ENCODE data around the gene DOCK1.
A peak's percentile ranks its signal among the peaks of the same experiment; 100 is the strongest.

DOCK1 gene

DNA sequence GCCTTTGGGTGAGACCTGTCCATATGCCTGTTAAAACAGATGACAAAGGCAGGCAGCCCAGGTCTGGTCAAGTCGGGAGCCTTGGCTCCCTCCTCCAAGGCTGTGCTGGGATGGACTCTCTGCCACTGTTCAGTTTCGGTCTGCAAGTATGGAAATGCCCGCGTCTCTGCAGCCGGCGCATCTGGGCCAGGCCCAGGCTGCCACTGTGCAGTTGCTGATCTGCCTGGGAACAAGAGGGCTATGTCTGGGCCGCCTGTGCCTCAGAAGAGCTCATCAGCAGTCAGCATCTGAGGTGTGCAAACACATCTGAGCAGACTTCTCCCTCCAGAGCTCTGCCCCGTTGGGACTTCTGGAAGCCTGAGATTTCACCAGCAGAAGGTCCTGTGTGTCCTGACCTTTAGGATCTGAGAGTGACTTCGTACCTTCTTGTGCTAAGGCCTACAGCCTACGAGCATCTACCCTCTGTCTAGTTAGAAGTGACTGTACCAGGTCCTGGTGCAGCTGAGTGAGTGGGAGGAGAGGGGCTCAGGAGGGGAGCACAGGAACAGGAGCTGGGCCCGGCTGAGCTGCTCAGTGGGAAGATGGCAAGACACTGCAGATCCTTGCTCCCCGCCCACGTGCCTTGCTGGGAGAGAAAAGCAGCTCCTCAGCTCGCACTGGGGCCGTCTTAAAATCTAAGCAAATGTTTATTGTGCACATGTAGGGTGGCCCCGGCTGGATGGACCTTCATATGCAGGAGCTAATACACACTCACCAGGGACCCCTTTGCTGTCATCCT is 50.9 kb downstream of the DOCK1 start:
- no peak for DNase-seq

- no peak for DNase-seq
These were observed 51.5 kb downstream of the DOCK1 start for GRCh38 chr10:126956712-126957108.

DNA sequence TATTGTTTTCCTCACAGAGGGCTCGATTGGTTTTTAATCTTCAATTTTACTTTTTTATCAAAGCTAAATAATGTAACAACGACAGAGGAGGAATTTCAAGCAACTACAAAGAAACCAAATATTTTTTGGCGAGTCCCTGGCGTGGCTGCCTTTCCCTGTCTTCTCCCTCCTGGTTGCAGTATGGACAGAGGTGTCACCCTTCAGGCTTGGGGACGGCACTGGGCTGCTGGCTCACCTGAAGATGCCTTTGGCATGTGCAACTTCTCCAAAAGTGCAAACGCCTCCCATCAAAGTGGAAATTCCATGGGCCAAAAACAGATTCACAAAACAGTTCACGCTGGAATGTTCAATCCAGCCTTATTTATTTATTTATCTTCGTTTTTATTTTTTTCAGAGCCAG is 51.9 kb downstream of the DOCK1 start:
- DNase-seq = no peak

DNA sequence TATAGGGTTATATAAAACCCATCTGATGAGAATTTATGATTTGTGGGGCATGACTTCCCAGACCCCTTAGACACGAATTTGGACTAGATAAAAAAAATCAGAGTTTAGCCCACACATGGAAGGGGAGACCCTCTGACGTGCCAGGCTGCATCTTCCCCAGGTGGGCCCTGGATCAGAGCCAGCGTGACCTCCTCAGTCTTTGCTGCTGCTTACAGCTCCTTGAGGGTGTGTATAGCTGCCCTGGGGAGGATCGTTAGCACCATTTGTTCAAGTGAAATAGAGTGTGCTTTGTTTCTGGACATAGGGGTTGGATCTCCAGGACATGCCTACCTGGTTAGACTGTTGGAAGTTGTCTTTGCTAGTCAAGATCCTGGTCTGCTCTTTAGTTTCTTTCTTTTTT is 54.2 kb downstream of the DOCK1 start:
- DNase-seq = no peak

- no peak for DNase-seq
These were observed 54.9 kb downstream of the DOCK1 start for GRCh38 chr10:126959906-126960685.

DNA sequence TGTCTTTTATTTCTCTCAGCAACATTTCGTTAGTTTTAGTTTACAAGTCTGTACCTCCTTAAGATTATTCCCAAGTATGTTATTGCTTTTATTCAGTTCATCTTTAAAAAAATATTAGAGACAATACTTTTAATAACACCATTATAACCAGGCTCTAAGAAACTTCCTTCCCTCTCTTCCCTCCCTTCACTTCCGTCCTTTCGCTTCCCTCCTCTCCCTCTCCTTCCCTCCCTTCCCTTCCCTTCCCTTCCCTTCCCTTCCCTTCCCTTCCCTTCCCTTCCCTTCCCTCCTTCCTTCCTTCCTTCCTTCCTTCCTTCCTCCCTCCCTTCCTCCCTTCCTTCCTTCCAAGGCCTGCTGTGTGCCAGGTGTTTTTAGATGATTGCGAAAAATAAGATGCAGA is 58.1 kb downstream of the DOCK1 start:
- no peak for DNase-seq

- no peak for DNase-seq
These were observed 59.0 kb downstream of the DOCK1 start for GRCh38 chr10:126964190-126964589.

DNA sequence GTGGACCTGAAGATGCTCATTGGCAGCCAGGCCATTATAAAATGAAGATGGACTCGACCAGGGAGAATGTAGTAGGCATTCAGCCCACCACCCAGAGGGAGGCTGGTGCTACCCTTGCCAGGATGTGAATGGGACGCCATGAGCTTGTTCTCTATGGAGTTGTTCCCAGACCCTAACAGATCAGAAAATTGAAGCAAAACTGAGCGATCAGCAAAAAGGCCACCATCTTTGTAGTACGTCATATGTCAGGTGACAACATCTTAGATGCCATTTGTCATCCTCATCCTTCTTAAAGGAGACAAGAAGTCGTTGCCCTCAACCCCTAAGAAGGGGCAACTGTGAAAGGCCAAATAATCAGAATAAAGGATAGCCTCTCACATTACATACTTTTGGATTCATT is 61.7 kb downstream of the DOCK1 start:
- DNase-seq = no peak

DNA sequence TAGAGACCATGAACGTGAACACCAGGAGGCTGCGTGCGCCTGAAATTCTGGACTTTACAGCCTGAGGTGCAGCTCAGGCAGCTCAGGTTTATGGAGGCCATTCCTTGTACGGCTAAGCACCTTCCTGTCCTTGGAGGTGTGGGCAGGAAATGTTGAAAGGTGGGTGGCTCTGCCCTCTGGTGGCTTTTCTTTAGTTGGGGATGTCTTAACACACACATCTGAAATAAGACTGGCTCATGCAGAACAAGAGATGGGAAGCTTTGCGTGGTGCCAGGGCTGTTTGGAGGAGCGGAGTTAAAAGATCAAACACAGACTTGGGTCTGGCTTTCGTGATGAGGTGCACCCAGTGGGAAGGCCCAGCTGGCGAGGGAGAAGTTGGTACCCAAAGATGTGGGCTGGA is 64.1 kb downstream of the DOCK1 start:
- no peak for DNase-seq

DNA sequence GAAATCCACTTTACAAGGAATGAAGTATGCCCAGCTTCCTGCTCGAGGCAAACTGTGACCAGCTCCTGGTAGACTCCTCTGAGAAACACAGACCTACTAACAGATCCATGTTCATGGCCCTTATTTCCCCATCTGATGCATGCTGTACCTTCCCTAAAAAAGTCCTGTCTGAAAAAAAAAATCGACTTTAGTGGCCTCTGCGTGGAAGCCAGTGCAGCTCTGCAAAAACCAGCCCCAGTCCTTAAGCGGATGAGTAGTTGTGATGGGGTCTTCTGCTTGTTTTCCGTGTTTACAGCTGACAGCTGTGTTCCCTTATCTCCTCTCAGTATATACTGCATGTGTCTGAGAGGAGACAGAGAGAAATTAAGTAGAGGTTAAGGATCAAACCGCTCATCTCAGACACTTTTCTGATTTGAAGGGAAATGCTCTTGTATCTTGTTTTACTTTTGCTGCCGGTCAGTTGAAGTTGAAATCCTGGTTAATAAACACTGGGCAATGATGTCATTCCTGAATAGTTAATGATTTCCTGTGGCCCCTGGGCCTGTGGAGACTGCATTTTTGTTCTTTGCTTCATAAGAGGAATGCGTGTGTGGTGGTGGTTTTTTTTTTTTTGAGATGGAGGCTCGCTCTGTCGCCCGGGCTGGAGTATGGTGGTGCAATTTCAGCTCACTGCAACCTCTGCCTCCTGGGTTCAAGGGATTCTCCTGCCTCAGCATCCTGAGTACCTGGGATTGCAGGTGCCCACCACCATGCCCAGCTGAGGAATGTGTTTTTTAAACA is 67.6 kb downstream of the DOCK1 start:
- DNase-seq = no peak

DNA sequence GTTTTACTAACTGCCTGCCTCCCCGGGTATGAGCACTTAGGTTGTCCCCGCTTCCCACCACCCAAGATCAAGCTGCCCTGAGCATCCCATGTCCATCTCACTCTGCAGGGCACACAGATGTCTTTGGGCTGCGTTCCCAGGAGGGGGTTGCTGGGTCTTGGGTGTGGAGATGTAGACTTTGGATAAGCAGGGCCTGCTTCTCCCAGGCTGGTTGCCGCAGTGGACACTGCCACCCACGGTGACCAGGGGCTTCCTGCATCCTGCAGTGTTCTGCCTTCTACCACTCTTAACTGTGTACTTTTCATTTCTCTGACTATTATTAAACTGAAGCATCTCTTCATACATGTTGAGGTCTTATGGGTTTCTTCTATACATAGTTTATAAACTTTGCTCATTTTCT is 70.0 kb downstream of the DOCK1 start:
- no peak for DNase-seq

GRCh38 chr10:126977216-126977615 is 72.0 kb downstream of the DOCK1 start:
- DNase-seq = no peak

DNA sequence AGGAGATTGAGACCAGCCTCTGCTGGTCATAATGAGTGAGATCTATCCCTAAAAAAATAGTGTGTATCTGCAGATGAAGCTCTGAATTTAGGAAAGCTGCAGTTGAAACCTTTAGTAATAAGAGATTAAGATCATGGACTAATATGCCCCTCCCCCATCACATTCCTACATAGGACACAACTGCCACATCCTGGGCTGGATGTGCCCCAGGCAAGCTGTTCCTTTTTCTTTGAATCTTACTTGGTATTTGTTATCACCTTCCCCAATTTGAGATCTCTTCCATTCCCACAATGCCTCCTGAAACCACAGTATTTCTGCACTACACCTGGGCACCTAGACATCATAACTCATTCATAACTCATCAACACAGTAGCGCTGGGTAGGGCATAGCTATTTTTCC is 74.1 kb downstream of the DOCK1 start:
- no peak for DNase-seq

DNA sequence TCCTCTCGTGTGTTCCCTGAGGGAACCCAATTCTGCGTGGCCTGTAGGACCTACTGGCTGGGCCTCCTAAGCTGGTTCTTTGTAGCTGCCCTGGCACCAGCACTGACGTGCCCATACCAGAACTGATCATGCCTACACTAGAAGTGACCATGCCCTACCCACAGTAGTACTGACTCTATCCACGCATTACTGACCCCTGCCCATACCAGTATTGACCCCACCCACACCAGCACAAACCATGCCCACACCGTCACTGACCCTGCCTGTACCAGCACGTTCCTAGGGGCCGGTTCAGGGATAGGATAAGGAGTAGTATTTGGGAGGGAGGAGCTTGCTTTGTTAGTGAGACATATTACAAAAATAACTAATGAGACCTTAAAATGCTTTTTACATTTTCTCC is 88.0 kb downstream of the DOCK1 start:
- no peak for DNase-seq

DNA sequence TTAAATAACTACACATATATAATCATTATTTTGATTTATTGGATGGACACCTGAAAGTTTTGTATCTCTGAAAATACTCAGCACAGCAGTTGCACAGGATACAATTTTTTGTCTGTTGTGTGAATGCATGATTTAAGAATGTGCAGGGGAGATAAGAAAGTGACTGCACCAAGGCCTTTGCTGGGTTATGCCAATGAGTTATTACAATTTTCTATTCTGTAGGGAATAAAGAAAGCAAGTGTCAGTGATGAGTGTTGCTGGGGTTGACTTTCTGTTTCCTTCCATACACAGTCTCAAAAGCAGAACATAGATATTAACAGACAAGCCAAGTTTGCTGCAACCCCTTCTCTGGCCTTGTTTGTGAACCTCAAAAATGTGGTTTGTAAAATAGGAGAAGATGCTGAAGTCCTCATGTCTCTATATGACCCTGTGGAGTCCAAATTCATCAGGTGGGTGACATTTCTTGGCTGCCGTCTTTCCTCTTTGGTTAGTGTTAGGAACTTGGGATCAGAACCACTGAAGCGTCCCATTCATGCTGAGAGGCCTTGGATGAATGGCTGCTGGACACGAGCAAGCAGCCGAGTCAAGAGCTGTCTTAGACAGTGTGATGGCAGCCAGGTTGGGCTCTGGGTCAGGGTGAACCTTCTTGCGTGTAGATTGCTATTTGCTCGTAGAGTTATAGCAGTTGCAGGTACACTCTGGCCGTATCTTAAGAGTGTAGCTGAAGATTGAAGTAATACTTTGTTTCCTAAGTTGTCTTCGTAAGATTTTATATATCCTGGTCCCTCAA is 92.8 kb downstream of the DOCK1 start:
- DNase-seq = no peak

DNA sequence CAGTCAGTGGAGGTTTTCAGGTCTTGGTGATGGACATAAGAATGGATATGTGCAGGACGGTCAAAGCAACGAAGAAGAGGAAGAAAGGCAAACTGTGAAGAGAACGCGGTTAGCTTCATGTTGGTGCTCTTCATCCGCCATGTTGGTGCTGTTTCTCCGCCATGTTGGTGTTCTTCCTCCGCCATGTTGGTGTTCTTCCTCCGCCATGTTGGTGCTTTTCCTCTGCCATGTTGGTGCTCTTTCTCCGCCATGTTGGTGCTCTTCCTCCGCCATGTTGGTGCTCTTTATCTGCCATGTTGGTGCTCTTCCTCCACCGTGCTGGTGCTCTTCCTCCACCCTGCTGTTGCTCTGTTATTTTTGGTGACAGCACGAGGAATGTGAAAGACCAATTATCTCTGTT is 95.4 kb downstream of the DOCK1 start:
- no peak for DNase-seq

DNA sequence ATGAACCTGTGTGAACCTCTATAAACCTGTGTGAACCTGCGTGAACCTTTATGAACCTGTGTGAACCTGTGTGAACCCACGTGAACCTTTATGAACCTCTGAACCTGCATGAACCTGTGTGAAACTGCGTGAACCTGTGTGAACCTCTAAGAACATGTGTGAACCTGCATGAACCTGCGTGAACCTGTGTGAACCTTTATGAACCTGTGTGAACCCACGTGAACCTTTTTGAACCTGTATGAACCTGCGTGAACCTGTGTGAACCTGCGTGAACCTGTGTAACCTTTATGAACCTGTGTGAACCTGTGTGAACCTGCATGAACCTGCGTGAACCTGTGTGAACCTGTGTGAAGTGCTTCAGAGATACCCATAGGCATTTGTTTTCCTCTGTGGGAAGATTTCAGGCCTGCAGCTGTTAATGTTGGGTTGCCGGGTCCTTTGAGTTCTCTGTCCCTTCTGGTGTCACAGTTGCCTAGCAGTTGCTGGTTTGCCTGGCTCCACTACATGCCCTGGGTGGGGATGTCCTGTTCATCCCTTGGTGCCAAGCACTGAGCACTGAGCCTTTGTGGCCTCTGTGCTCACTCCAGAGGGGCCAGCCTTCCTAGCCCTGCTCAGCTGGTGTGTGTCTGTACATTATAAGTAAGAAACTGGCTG is 97.9 kb downstream of the DOCK1 start:
- DNase-seq = no peak

GRCh38 chr10:127006453-127006852 is 101.2 kb downstream of the DOCK1 start:
- DNase-seq = no peak

DNA sequence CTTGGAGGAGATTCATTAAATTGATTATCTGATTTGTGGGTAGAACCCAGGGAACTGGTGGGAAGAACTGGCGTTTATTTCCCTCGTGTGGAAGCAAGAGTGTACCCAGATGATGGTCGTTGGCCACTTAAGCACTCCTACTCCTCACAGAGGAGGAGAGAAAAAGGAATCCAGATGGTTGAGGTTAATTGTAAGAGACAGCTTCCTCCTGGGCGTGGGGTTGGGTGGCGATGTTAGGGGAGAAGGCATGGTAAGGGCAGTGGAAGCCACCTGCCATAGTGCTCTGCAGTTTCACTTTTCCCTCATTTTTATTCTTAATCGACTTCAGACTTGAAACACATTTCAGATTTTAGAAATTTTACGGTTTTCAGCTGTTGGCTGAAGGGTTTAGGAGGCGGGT is 104.1 kb downstream of the DOCK1 start:
- DNase-seq = peak; percentile 18

GRCh38 chr10:127011174-127011573 is 105.9 kb downstream of the DOCK1 start:
- no peak for DNase-seq

GRCh38 chr10:127012071-127012768 is 107.0 kb downstream of the DOCK1 start:
- no peak for DNase-seq

DNA sequence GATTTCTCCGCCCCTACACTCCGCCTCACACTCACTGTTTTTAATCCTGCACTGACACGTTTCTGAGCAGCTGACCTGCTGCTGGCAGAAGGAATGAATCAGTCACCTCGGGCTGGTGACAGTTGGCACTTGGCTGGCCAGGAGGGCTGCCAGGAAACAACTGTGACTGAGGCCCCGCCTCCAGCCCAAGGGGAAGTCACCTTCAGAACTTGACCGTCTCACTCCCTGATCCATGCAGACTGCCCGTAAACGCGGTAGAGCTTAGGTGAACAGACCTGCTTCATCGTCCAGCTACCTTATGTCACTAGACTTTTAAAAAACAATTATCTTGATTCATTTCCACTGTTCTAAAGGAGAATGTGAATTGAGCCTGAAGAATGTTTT is 107.5 kb downstream of the DOCK1 start:
- no peak for DNase-seq

Measured in NCI-H2227 treated with DMSO at 0.1 percent for 48 hours (cell line).